Fibroblast of lung (primary cell): Measurements from ENCODE around the gene CCHCR1. TPM values are rescaled to one million over a fixed set of nuclear protein-coding genes. Genes with fewer than 3 reads are reported as not detected.
A peak's percentile ranks its signal among the peaks of the same experiment; 100 is the strongest.

ENCODE experiments used
- DNase-seq, 2 donors: peaks; one replicate each; pipeline versions ENCODE4 v3.0.0 to v3.0.0-alpha.2; 2010; ENCODE audit warnings: low read depth in 2 of 2
- H2AFZ ChIP-seq: 2 replicates; pipeline ENCODE4 v1.5.1; 2012; ENCODE audit warnings: low read length, control low read depth, inconsistent platforms
- H3K27ac ChIP-seq: 2 replicates; pipeline ENCODE4 v1.5.1; 2011; ENCODE audit warnings: low read length, control low read depth; ENCODE audit not compliant: insufficient read depth
- H3K27me3 ChIP-seq: 2 replicates; pipeline ENCODE4 v1.5.1; 2011; ENCODE audit warnings: mild to moderate bottlenecking, low read length; ENCODE audit not compliant: control insufficient read depth, insufficient read depth
- H3K36me3 ChIP-seq: 2 replicates; pipeline ENCODE4 v1.5.1; 2011; ENCODE audit warnings: low read length; ENCODE audit not compliant: control insufficient read depth, insufficient read depth
- H3K4me1 ChIP-seq: 2 replicates; pipeline ENCODE4 v1.5.1; 2011; ENCODE audit warnings: low read length; ENCODE audit not compliant: control insufficient read depth, insufficient read depth; ENCODE audit errors: extremely low read depth
- H3K4me2 ChIP-seq: 2 replicates; pipeline ENCODE4 v1.5.1; 2011; ENCODE audit warnings: low read length, control low read depth; ENCODE audit not compliant: insufficient read depth; ENCODE audit errors: extremely low read depth
- H3K4me3 ChIP-seq, 4 experiments: fragments of 200-600 bp in 1 of 4; sonication (generic) in 1 of 4; replicated peaks in 1 of 4; 2 replicates each; pipeline ENCODE4 v1.5.1; 2011 to 2016; ENCODE audit warnings: low read length in 4 of 4, low read depth in 3 of 4, mild to moderate bottlenecking in 3 of 4, control low read depth in 2 of 4, inconsistent platforms in 1 of 4, mixed read lengths in 1 of 4; ENCODE audit not compliant: insufficient read depth in 1 of 4; ENCODE audit errors: control extremely low read depth in 1 of 4
- H3K79me2 ChIP-seq: 2 replicates; pipeline ENCODE4 v1.5.1; 2012; ENCODE audit warnings: mild to moderate bottlenecking, low read length, inconsistent platforms; ENCODE audit not compliant: control insufficient read depth, insufficient read depth
- H3K9ac ChIP-seq: 2 replicates; pipeline ENCODE4 v1.5.1; 2011; ENCODE audit warnings: mild to moderate bottlenecking, low read length, control low read depth; ENCODE audit not compliant: insufficient read depth
- H3K9me3 ChIP-seq: 2 replicates; pipeline ENCODE4 v1.5.1; 2012; ENCODE audit warnings: low read depth, low read length; ENCODE audit not compliant: control insufficient read depth, insufficient read depth
- H4K20me1 ChIP-seq: 2 replicates; pipeline ENCODE4 v1.5.1; 2011; ENCODE audit warnings: low read length; ENCODE audit not compliant: control insufficient read depth, insufficient read depth; ENCODE audit errors: extremely low read depth
- EZH2 ChIP-seq: IDR thresholded peaks from 2 replicates; pipeline ENCODE4 v1.5.1; 2012; ENCODE audit warnings: low read length, control low read depth, mild to moderate bottlenecking; ENCODE audit errors: missing control alignments
- polyA plus RNA-seq, 2 donors: library from polyadenylated mRNA; depleted of rRNA in 1 of 2; stranded (reverse) in 1 of 2; unstranded in 1 of 2; fragments of >200 nt; gene quantifications; 2 replicates each; pipeline ENCODE4 v1.2.1, GENCODE V29; 2011 to 2012; ENCODE audit warnings: missing spikeins in 1 of 2
- total RNA-seq: library from RNA; depleted of rRNA; stranded (reverse); fragments of >200 nt; gene quantifications from 2 replicates; pipeline ENCODE4 v1.2.1, GENCODE V29; 2014
- TF ChIP-seq, protein P1 (sequence below), 2 donors: IDR thresholded peaks in 1 of 2; conservative IDR thresholded peaks in 1 of 2; 1 replicate in 1 of 2; 2 replicates in 1 of 2; pipeline ENCODE4 v1.5.1; 2011 to 2012; ENCODE audit warnings: low read length in 2 of 2, control low read depth in 1 of 2, inconsistent platforms in 1 of 2, low read depth in 1 of 2, mild to moderate bottlenecking in 1 of 2

Gene CCHCR1
- total and polyA plus RNA-seq, 2 donors (not counting 1 experiment from before 2014, with no cell fraction given) = 7.4 to 19.3 TPM

DNA sequence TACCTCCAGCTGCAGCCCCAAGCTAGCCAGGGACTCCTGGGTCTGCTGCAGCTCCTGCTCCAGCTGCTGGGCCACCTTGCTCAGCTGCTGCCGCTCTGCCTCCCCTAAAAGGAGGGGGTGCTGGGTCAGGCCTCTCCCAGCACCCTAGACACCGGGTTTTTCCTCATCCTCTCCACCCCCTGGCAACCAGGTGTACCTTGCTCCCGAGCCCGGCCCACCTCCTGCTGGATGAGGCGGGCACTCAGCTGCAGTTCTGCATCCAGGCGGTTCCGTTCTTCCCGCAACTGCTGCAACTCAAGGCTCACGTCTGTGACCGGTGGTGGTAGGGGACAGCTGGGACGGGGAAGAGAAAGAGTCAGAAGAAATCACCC lies 12.6 kb downstream of the CCHCR1 start:
- H3K4me2 ChIP-seq = no peak overlapping the region
- no peak overlapping the region for H3K4me3 ChIP-seq
- no peak for DNase-seq
- H3K9ac ChIP-seq = no peak overlapping the region
- peaks cover 3% of the 10 kb centered on the region for H3K36me3 ChIP-seq
- H3K9me3 ChIP-seq = no peaks in the 10 kb centered on the region
- no peaks in the 10 kb centered on the region for H3K79me2 ChIP-seq
- H3K27ac ChIP-seq = no peak overlapping the region
- no peaks in the 10 kb centered on the region for H3K4me1 ChIP-seq
- H2AFZ ChIP-seq = no peak overlapping the region
- TF ChIP-seq, protein P1, sequence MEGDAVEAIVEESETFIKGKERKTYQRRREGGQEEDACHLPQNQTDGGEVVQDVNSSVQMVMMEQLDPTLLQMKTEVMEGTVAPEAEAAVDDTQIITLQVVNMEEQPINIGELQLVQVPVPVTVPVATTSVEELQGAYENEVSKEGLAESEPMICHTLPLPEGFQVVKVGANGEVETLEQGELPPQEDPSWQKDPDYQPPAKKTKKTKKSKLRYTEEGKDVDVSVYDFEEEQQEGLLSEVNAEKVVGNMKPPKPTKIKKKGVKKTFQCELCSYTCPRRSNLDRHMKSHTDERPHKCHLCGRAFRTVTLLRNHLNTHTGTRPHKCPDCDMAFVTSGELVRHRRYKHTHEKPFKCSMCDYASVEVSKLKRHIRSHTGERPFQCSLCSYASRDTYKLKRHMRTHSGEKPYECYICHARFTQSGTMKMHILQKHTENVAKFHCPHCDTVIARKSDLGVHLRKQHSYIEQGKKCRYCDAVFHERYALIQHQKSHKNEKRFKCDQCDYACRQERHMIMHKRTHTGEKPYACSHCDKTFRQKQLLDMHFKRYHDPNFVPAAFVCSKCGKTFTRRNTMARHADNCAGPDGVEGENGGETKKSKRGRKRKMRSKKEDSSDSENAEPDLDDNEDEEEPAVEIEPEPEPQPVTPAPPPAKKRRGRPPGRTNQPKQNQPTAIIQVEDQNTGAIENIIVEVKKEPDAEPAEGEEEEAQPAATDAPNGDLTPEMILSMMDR (conservative IDR thresholded peaks at IDR 0.05 in 1 of 2, IDR thresholded peaks at IDR 0.05 in 1 of 2; ENCODE audit: low read depth in 1 of 2, low read length in 2 of 2) = no peak
- no peak for TF ChIP-seq EZH2
- H3K27me3 ChIP-seq = no peaks in the 10 kb centered on the region
- H4K20me1 ChIP-seq = no peaks in the 10 kb centered on the region

- Histone ChIP-seq H3K79me2 (no peaks in the 10 kb centered on the region), H3K4me2 (no peak overlapping the region), H3K9me3 (no peaks in the 10 kb centered on the region), H4K20me1 (no peaks in the 10 kb centered on the region), H3K4me3 (no peak overlapping the region), H3K36me3 (peaks cover 3% of the 10 kb centered on the region), H3K27me3 (no peaks in the 10 kb centered on the region), H3K9ac (no peak overlapping the region), H3K4me1 (no peaks in the 10 kb centered on the region), H3K27ac (no peak overlapping the region), H2AFZ (no peak overlapping the region)
- no peak for DNase-seq
- no peak for TF ChIP-seq EZH2
- TF ChIP-seq, protein P1 (conservative IDR thresholded peaks at IDR 0.05 in 1 of 2, IDR thresholded peaks at IDR 0.05 in 1 of 2; ENCODE audit: low read depth in 1 of 2, low read length in 2 of 2) = no peak
These were observed 13.2 kb downstream of the CCHCR1 start for GRCh38 chr6:31144296-31144969.

DNA sequence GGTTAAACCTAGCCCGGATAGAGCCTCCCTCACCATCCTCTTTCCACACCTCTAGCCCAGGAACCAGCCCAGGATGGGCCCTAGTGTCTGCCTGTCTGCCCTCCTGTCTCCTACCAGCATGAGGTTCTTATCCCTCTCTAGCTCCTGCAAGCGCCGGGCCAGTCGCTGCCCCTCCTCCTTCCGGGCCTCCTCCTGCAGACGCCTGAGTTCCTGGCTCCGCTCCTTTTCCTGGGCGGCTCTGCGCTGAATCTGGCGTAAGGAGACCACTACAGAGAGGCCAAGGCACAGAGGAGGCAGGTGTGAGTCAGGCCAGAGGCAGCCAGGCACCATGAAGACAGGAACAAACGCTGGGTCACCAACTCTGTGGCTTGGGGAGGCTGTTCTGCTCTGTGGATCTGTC lies 14.5 kb downstream of the CCHCR1 start:
- H3K4me1 ChIP-seq = no peaks in the 10 kb centered on the region
- no peak overlapping the region for H2AFZ ChIP-seq
- H3K79me2 ChIP-seq = no peaks in the 10 kb centered on the region
- H4K20me1 ChIP-seq = no peaks in the 10 kb centered on the region
- no peaks in the 10 kb centered on the region for H3K27me3 ChIP-seq
- H3K36me3 ChIP-seq = peaks cover 1% of the 10 kb centered on the region
- no peak overlapping the region for H3K4me2 ChIP-seq
- DNase-seq = peak; percentile 66 to 90
- TF ChIP-seq EZH2 = no peak
- TF ChIP-seq, protein P1 (conservative IDR thresholded peaks at IDR 0.05 in 1 of 2, IDR thresholded peaks at IDR 0.05 in 1 of 2; ENCODE audit: low read depth in 1 of 2, low read length in 2 of 2) = no peak
- H3K9me3 ChIP-seq = no peaks in the 10 kb centered on the region
- no peak overlapping the region for H3K9ac ChIP-seq
- H3K27ac ChIP-seq = no peak overlapping the region
- no peak overlapping the region for H3K4me3 ChIP-seq
